ENCODE measurements around the gene NCAPH2.

Gene NCAPH2

GRCh38 chr22:50461979-50462540 is 46.0 kb upstream of the NCAPH2 start:
- no peak for DNase-seq
- no peaks in the 10 kb centered on the region for H3K9me3 ChIP-seq (ENCODE audit: severe bottlenecking)

GRCh38 chr22:50463188-50463900 is 44.7 kb upstream of the NCAPH2 start:
- Histone ChIP-seq H3K9me3 (ENCODE audit: severe bottlenecking) (no peaks in the 10 kb centered on the region), H3K36me3 (peaks cover 90% of the 10 kb centered on the region), H3K27ac (no peak overlapping the region), H3K27me3 (ENCODE audit: insufficient read depth, low read depth, severe bottlenecking) (no peaks in the 10 kb centered on the region), H3K4me3 (ENCODE audit: low read depth, low read length) (no peak overlapping the region)
- DNase-seq = no peak
- TF ChIP-seq CTCF (IDR thresholded peaks at IDR 0.05; ENCODE audit: low read depth, low read length) = no peak

More at GRCh38 chr22:50461979-50462540, 46.0 kb upstream of the NCAPH2 start:
- H3K4me3 ChIP-seq (ENCODE audit: low read depth, low read length) = no peak overlapping the region
- peaks cover 92% of the 10 kb centered on the region for H3K36me3 ChIP-seq
- no peaks in the 10 kb centered on the region for H3K27me3 ChIP-seq (ENCODE audit: insufficient read depth, low read depth, severe bottlenecking)
- no peak overlapping the region for H3K27ac ChIP-seq
- TF ChIP-seq CTCF (IDR thresholded peaks at IDR 0.05; ENCODE audit: low read depth, low read length) = no peak

DNA sequence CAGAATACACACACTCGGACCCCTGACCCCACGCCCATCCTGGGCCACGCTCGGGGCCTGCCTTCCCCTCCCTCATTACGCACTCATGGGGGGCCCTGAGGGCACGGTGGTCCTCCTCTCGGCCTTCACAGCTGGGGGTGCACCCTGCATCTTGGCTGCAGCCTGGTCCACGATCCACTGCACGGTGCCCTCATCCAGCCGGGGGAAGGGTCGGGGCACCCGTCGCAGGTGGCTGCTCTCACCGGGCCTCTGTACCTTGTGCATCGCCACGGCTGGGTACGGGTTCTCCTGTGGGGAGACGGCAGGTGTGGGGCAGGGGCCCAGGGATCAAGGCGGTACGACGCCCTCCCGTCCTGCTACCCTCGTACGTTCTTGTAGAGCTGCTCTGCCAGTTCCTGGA is 43.6 kb upstream of the NCAPH2 start:
- H3K36me3 ChIP-seq = peaks cover 79% of the 10 kb centered on the region

GRCh38 chr22:50465066-50465930 is 42.7 kb upstream of the NCAPH2 start:
- no peak for TF ChIP-seq CTCF (IDR thresholded peaks at IDR 0.05; ENCODE audit: low read depth, low read length)
- H3K36me3 ChIP-seq = peaks cover 70% of the 10 kb centered on the region
- DNase-seq = no peak

More for the DNA sequence above, 43.6 kb upstream of the NCAPH2 start:
- Histone ChIP-seq H3K4me3 (ENCODE audit: low read depth, low read length) (no peak overlapping the region), H3K27me3 (ENCODE audit: insufficient read depth, low read depth, severe bottlenecking) (no peaks in the 10 kb centered on the region), H3K9me3 (ENCODE audit: severe bottlenecking) (no peaks in the 10 kb centered on the region), H3K27ac (no peak overlapping the region)
- TF ChIP-seq CTCF (IDR thresholded peaks at IDR 0.05; ENCODE audit: low read depth, low read length) = no peak
- no peak for DNase-seq

DNA sequence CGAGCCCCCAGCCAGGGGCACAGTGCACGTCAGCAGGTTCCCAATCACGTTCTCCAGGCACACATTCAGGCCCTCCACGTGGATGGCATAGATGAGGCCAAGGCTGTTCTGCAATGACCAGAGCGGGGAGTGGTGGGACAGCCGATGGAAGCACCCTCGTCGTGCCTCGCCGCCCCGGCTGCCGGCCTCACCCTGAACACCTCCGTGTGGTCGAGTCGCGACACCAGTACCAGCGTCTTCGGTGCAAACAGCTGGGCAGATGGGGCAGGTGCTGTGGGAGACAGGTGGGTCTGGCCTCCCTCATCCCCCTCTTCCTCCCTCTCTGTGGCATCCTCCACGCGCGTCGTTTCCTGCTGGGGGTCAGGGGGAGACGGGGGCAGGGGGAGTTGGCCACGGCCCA is 40.7 kb upstream of the NCAPH2 start:
- no peak for TF ChIP-seq CTCF (IDR thresholded peaks at IDR 0.05; ENCODE audit: low read depth, low read length)
- DNase-seq = no peak
- no peaks in the 10 kb centered on the region for H3K9me3 ChIP-seq (ENCODE audit: severe bottlenecking)

More at GRCh38 chr22:50465066-50465930, 42.7 kb upstream of the NCAPH2 start:
- Histone ChIP-seq H3K4me3 (ENCODE audit: low read depth, low read length) (no peak overlapping the region), H3K27ac (no peak overlapping the region), H3K27me3 (ENCODE audit: insufficient read depth, low read depth, severe bottlenecking) (no peaks in the 10 kb centered on the region), H3K9me3 (ENCODE audit: severe bottlenecking) (no peaks in the 10 kb centered on the region)

More for the DNA sequence above, 40.7 kb upstream of the NCAPH2 start:
- H3K27me3 ChIP-seq (ENCODE audit: insufficient read depth, low read depth, severe bottlenecking) = no peaks in the 10 kb centered on the region
- peaks cover 52% of the 10 kb centered on the region for H3K36me3 ChIP-seq
- H3K27ac ChIP-seq = no peak overlapping the region
- no peak overlapping the region for H3K4me3 ChIP-seq (ENCODE audit: low read depth, low read length)

All from WERI-Rb-1 (cell line).